ENCODE measurements around the gene CHORDC1. TPM values are rescaled to one million over a fixed set of nuclear protein-coding genes. Genes with fewer than 3 reads are reported as not detected.

CHORDC1 gene
- total RNA-seq, 2 experiments from 2014 or later = 108 to 114 TPM

Other genes with a start within 250 kb of the CHORDC1 start
- gene TRIM49C, start 191.9 kb downstream of the CHORDC1 start, total RNA-seq = not detected
- not detected for gene UBTFL1, start 137.1 kb downstream of the CHORDC1 start, total RNA-seq
- not detected for gene NAALAD2, start 88.4 kb downstream of the CHORDC1 start, total RNA-seq